Activated B cell treated with CpG ODN at 0.5 μM for 24 hours (primary cell): Measurements from ENCODE around the gene CCL15. TPM values are rescaled to one million over a fixed set of nuclear protein-coding genes. Genes with fewer than 3 reads are reported as not detected.

Experiments
- ATAC-seq: fragments of 200-7000 bp; cut with Tn5 transposase; one replicate; pipeline ENCODE4 v1.10.0; 2021; ENCODE audit warnings: low read depth, mild to moderate bottlenecking, moderate library complexity
- CTCF ChIA-PET: fragments of 350-600 bp; sonication (Branson Sonifier 250); formaldehyde crosslinking; loops from one replicate; lab custom pipeline; 2021; ENCODE audit warnings: antibody characterized with exemption; lab: Charles Lee
- POLR2A ChIA-PET: fragments of 350-600 bp; sonication (Branson Sonifier 250); formaldehyde crosslinking; loops from one replicate; lab custom pipeline; 2021; ENCODE audit warnings: antibody characterized with exemption; lab: Charles Lee
- DNase-seq: peaks from one replicate; pipeline ENCODE4 v3.0.0; 2022
- H3K27ac Mint-ChIP-seq: one replicate; pipeline ENCODE4 v1.8.0; 2020; ENCODE audit warnings: mixed read lengths
- H3K27me3 Mint-ChIP-seq: one replicate; pipeline ENCODE4 v1.8.0; 2021; ENCODE audit warnings: mixed read lengths
- H3K36me3 Mint-ChIP-seq: one replicate; pipeline ENCODE4 v1.8.0; 2021; ENCODE audit warnings: low read depth, mixed read lengths
- H3K4me1 Mint-ChIP-seq: one replicate; pipeline ENCODE4 v1.8.0; 2021; ENCODE audit warnings: mixed read lengths
- H3K4me3 Mint-ChIP-seq: one replicate; pipeline ENCODE4 v1.8.0; 2020; ENCODE audit warnings: mild to moderate bottlenecking, mixed read lengths
- H3K9me3 Mint-ChIP-seq: one replicate; pipeline ENCODE4 v1.8.0; 2020; ENCODE audit warnings: mixed read lengths
- intact Hi-C: fragments of 100-400 bp; cut with micrococcal nuclease; formaldehyde crosslinking; loops from one replicate; pipeline ENCODE4 v1.15.1; 2024
- total RNA-seq: library from RNA; stranded (reverse); gene quantifications from 2 replicates; pipeline ENCODE4 v1.2.3, GENCODE V29; 2022
- TF ChIP-seq, protein P1 (sequence below): fragments of 200-600 bp; IDR thresholded peaks from one replicate; pipeline ENCODE4 v1.8.0; 2022; ENCODE audit warnings: antibody characterized with exemption, mild to moderate bottlenecking

The CCL15 gene
- total RNA-seq, 1 donor from 2014 or later = not detected

GRCh38 chr17:35969558-35970380, 31.6 kb downstream of the CCL15 start:
- Mint-ChIP-seq H3K27me3 (peaks cover 5% of the 10 kb centered on the region), H3K4me1 (peaks cover 1% of the 10 kb centered on the region), H3K27ac (no peak overlapping the region), H3K4me3 (no peak overlapping the region), H3K9me3 (no peaks in the 10 kb centered on the region), H3K36me3 (no peaks in the 10 kb centered on the region)
- POLR2A ChIA-PET = interaction anchor here (0.6 to 1.0 kb wide), 3 partner anchors 516 to 714 kb away, joined by 3 to 4 read pairs (median 3); partner anchors contain the start of gene MYO19
- TF ChIP-seq, protein P1, sequence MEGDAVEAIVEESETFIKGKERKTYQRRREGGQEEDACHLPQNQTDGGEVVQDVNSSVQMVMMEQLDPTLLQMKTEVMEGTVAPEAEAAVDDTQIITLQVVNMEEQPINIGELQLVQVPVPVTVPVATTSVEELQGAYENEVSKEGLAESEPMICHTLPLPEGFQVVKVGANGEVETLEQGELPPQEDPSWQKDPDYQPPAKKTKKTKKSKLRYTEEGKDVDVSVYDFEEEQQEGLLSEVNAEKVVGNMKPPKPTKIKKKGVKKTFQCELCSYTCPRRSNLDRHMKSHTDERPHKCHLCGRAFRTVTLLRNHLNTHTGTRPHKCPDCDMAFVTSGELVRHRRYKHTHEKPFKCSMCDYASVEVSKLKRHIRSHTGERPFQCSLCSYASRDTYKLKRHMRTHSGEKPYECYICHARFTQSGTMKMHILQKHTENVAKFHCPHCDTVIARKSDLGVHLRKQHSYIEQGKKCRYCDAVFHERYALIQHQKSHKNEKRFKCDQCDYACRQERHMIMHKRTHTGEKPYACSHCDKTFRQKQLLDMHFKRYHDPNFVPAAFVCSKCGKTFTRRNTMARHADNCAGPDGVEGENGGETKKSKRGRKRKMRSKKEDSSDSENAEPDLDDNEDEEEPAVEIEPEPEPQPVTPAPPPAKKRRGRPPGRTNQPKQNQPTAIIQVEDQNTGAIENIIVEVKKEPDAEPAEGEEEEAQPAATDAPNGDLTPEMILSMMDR = peak; percentile 62
- DNase-seq (peak; percentile 49), ATAC-seq (peak; percentile 84)
- CTCF ChIA-PET = interaction anchor here (0.6 to 19.6 kb wide), 26 partner anchors 8 to 633 kb away, joined by 3 to 481 read pairs (median 4); partner anchors contain the start of genes CCL16, CCL3 and ZNHIT3
- intact Hi-C loops = loop anchor here (1.0 to 2.0 kb wide), 4 partner anchors 180 to 1077 kb away; partner anchors contain the start of genes MYO19 and PIGW

DNA sequence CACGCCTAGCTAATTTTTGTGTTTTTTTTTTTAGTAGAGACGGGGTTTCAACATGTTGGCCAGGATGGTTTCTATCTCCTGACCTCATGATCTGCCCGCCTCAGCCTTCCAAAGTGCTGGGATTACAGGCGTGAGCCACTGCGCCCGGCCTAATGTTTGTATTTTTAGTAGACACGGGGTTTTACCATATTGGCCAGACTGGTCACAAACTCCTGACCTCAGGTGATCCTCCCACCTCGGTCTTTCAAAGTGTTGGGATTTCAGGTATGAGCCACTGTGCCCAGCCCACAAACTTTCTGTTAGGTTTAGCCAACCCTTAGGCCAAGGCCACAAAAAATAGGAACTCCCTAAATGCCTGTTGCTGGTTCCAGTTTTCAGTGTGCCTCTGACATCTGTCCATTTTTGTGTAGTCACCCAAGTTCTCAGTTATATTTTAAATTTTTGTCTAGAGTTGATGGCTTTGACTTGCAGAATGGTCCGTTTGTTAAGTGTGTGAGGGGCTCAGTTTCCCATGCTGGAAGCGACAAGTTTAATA, 32.8 kb downstream of the CCL15 start:
- Mint-ChIP-seq H3K4me3 (no peak overlapping the region), H3K27me3 (peaks cover 9% of the 10 kb centered on the region), H3K4me1 (peaks cover 1% of the 10 kb centered on the region), H3K36me3 (no peaks in the 10 kb centered on the region), H3K9me3 (no peaks in the 10 kb centered on the region), H3K27ac (no peak overlapping the region)
- DNase-seq (no peak), ATAC-seq (no peak)
- intact Hi-C loops = loop anchor here (1.0 to 2.0 kb wide), 4 partner anchors 181 to 1078 kb away; partner anchors contain the start of genes MYO19 and PIGW
- ChIA-PET CTCF (interaction anchor here (0.8 to 19.6 kb wide), 9 partner anchors 9 to 634 kb away, joined by 3 to 481 read pairs (median 4); partner anchors contain the start of genes CCL16, CCL3 and ZNHIT3), POLR2A (no interaction called here)
- TF ChIP-seq, protein P1 = no peak

DNA sequence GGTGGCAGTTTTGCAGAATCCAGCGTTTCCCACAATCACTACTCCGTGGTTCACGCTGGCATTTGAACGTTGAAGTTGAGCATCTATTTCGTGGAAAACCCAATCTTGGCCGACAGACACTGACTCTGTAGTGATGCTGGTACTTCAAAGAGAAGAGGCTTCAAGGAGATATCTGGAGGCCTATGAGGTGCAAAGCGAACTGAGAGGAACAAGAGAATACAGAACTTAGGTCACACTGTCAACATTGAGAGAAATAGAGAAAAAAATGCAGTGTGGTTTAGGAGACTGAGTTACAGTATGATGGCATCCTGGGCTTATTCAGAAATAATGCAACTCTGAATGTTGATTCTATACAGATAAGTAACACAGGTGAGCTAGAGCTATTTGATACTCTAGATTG, 36.1 kb downstream of the CCL15 start:
- ATAC-seq (no peak), DNase-seq (no peak)
- Mint-ChIP-seq H3K9me3 (no peaks in the 10 kb centered on the region), H3K27ac (no peak overlapping the region), H3K36me3 (no peaks in the 10 kb centered on the region), H3K27me3 (peaks cover 12% of the 10 kb centered on the region), H3K4me1 (peaks cover 1% of the 10 kb centered on the region), H3K4me3 (no peak overlapping the region)
- TF ChIP-seq, protein P1 = no peak
- ChIA-PET CTCF (interaction anchor here (1.2 to 19.6 kb wide), 2 partner anchors 182 to 518 kb away, joined by 6 to 481 read pairs; no protein-coding TSS in a partner anchor), POLR2A (no interaction called here)
- intact Hi-C loops = no loop called here

DNA sequence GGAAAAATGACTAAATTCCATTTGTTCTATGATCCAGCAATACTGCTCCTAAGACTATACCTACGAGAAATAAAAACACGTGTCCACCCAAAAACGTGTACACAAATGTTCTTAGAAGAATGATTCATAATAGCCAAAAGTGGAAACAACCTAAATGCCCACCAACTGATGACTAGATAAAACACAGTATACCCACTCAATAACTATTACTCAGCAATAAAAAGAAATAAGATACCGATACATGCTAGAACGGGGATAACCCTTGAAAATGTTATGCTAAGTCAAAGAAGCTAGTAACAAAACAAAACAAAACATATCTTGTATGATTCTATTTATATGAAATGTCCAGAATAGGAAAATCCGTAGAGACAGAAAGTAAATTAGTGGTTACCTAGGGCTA, 37.7 kb downstream of the CCL15 start:
- POLR2A ChIA-PET = no interaction called here
- intact Hi-C loops = no loop called here
- CTCF ChIA-PET = interaction anchor here (1.0 to 1.5 kb wide), 3 partner anchors 12 to 519 kb away, joined by 3 to 6 read pairs (median 3); no protein-coding TSS in a partner anchor
- no peak overlapping the region for H3K27ac Mint-ChIP-seq
- peaks cover 11% of the 10 kb centered on the region for H3K27me3 Mint-ChIP-seq
- ATAC-seq (no peak), DNase-seq (no peak)
- TF ChIP-seq, protein P1 = no peak
- H3K4me1 Mint-ChIP-seq = no peaks in the 10 kb centered on the region
- H3K9me3 Mint-ChIP-seq = no peaks in the 10 kb centered on the region
- H3K4me3 Mint-ChIP-seq = no peak overlapping the region
- H3K36me3 Mint-ChIP-seq = no peaks in the 10 kb centered on the region

DNA sequence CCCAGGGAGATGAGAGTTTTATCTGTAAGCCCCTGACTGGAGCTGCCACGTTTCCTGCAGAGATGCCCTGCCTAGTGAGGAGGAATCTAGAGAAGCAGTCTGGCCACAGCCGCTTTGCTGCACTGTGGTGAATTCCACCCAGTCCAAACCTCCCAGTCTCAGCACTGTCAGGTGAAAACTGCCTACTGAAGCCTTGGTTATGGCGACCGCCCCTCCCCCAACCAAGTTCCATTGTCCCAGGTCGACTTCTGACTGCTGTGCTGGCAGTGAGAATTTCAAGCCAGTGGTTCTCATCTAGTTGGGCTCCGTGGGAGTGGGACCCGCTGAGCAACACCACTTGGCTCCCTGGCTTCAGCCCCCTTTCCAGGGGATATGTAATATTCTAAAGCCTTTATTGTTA, 47.6 kb downstream of the CCL15 start:
- Mint-ChIP-seq H3K4me3 (no peak overlapping the region), H3K27me3 (peaks cover 34% of the 10 kb centered on the region), H3K4me1 (no peaks in the 10 kb centered on the region), H3K27ac (no peak overlapping the region), H3K9me3 (no peaks in the 10 kb centered on the region), H3K36me3 (no peaks in the 10 kb centered on the region)
- POLR2A ChIA-PET = no interaction called here
- TF ChIP-seq, protein P1 = no peak
- DNase-seq (no peak), ATAC-seq (no peak)
- CTCF ChIA-PET = no interaction called here
- intact Hi-C loops = no loop called here
